ENCODE data around the gene NKAIN2.

Gene NKAIN2

GRCh38 chr6:123803504-123804013 lies at the start of gene NKAIN2:
Gene NKAIN2, plus strand, starts transcription at chr6:123803865.
- no peak for DNase-seq

DNA sequence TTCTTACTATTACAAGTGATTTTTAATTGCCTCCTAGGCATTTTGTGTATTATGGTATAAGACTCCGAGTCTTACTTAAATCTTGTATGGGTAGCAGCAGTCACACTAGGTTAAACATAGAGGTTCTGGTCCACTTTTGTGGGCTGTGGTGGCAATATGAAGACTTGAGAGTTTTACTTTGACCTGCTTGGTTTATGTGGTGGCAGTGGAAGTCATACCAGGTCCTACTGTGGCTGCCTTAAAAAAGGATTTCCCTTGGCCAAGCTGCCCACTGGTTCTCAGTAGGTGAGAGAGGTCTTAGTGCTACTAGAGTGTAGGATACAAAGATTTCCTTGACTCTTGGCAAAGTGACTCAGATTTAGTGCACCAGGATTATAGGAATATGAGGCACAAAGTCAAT lies 44.2 kb upstream of the NKAIN2 start:
- DNase-seq, result no peak

DNA sequence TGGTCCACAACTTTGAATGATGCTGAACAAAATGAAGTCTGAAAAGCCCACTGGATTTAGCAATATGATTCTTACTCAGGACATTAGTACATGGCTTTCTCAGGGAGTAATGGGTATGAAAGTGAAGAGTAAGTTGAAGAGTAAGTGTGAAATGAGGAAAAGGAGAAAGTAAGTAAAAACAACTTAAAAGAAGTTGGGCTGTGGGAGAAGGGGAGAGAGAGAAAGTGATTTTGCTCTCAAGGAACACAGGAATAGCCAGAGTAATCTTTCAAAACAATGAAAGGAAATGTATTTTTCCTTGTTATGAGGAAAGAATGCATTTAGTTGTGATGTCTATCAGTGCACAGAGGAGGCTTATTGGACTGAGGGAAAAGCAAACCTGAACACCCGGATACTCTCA lies 39.8 kb upstream of the NKAIN2 start:
- no peak for DNase-seq

DNA sequence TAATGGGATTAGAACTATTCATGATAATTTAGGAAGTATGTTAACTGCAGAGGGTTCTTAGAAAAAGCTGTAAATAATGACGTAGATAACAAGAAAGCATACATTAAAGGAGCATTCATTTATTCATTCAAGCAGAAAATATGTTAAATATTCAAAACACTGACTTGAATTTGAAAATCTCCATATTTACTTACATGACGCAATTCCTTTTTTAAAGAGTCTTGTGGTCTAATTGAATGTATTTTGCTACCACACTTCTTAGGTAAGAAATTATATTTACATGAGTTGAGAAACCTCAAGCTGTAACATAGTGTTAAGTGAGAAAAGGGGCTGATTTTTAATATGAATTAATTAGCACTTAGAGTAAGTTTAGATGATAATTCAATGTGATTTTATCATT lies 38.9 kb upstream of the NKAIN2 start:
- DNase-seq, result no peak

- no peak for DNase-seq
Observed at GRCh38 chr6:123768921-123769320, 34.7 kb upstream of the NKAIN2 start.

- no peak for DNase-seq
Observed at GRCh38 chr6:123769431-123769830, 34.2 kb upstream of the NKAIN2 start.

DNA sequence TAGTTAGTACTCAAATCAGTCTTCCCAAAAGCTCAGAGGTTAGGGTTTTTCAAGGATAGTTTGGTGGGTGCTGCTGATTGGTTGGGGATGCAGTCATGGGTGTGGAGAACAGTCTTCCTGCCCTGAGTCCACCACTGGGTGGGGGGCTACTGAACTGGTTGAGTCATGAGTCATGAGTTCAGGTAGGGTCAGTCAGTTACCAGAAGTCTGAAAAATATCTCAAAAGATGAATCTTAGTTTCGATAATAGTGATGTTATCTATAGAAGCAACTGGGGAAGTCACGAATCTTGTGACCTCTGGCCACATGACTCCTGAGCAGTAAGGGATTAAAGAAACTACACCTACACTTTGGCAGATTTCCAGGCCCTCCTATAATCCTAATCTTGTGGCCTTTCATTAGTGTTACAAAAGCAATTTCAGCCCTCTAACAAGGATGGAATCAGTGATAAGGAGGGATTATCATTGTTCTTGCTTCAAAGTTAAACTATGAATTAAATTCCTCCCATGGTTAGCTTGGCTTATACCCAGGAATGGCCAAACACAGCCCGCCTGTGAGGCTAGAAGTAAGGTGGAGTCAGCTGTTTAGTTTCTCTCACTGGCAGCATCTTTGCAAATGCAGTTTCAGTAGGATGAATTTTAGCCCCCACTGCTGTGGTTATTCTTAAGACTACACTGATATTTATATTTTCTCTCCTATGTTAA lies 33.3 kb upstream of the NKAIN2 start:
- no peak for DNase-seq

DNA sequence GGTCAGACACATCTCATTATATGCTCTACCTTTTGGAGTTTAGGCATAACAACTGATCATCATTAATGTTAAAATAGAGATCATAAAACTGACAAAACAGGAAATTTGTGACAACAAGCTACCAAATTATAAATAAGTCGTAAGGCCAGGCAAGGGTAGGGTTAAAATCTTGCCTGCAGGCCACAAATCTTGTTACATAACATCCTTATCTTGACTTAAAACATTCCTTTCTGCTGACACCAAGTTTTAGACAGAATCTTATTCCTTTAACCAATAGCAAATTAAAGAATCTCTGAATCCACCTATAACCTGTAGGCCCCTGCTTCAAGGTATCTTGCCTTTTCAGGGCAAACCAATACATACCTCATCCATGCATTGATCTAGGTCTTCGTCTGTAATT lies 32.5 kb upstream of the NKAIN2 start:
- DNase-seq, result no peak

GRCh38 chr6:123777563-123777962 lies 26.1 kb upstream of the NKAIN2 start:
- peak; percentile 72 for DNase-seq

DNA sequence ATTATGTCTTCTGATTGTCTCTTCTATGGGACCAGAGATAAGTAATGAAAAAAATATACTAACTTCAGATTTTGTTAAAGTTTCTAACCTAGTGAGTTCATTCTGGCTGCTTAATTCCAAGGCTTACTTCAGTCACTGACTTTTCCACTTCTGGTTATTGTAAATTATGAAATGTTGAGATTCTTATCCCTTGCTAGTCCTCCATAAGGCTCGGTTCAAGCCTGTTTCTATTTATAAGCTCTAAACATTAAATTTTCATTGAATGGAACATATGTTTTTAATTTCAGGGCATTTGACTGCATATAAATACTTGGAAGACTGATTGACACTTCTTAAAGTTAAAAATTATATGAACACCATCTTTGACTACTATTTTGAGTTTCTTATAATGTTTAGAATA lies 23.6 kb upstream of the NKAIN2 start:
- DNase-seq, result no peak

DNA sequence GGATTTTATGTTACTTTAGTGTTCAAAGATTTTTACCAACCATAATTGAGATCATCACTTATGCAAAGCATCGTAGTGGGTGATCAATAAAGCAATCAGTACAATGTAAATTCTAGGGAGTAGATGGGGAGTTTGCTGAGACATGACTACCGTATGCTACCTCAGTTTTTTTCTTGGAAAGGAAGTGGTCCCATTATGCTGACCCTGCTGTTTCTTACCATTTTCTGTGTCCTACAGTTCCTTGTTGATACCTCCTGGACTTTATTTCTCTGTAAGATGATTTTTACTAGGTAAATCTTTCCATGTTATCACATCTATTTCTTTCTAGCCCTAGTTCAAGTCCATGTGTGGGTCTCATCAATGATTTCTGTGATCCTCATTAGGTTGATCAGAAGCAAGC lies 19.3 kb upstream of the NKAIN2 start:
- DNase-seq, result no peak

- no peak for DNase-seq
Observed at GRCh38 chr6:123785039-123785438, 18.6 kb upstream of the NKAIN2 start.

DNA sequence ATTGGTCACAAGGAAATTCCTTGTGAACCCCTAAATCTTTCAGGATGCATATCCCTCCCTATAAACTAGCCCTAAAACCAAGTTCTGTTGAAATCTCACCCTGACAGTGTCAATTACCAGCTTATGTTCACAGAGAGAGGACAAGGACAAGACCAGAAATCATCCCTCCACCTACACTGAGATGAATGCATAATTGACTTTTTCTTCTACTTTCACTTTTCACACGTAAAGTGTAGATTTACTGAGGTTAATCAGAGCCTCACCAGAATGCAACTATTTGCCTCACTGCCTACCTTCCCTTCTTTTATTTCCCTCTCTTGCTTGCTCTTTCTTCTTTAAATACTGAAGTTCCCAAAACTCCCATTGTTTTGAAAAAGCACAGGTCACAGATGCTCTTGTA lies 15.3 kb upstream of the NKAIN2 start:
- no peak for DNase-seq

GRCh38 chr6:123794190-123794589 lies 9.5 kb upstream of the NKAIN2 start:
- no peak for DNase-seq

- no peak for DNase-seq
Observed at GRCh38 chr6:123794799-123795198, 8.9 kb upstream of the NKAIN2 start.

DNA sequence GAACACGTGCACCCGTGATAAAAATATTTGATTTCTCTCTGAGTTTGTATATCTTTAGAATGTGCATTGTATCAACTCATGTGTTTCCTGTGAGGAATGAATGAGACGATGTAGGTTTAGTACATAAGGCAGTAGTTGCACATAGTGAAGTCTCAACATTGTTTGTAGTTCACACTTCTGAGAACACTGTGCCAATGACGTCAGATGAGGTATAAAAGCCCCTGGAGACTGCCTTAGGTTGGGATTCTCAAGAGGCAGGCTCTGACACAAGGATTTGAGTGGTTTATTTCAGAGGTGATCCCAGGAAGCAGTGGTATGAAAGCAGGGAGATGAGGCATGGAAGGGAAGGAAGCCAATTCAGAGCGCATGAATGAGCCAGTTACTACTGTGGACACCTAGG lies 2.6 kb upstream of the NKAIN2 start:
- DNase-seq, result no peak

DNA sequence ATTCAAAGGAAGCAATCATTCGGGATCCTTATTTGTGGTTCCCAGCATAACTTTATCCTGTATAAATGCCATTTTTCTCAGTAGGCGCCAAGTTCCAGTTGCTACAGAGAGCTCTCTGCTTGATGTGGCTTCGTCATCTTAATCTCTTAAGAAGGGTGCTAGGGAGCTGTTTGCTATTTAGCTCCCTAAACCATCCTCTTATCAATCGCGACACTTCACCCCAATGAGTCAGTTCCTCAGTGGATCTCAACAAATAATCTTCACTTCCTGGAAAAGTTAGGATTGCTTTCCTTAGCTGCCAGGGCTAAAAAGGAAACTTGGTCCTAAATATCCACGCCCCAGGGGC lies 1.3 kb upstream of the NKAIN2 start:
- DNase-seq, result no peak

- peak; percentile 94 for DNase-seq
Observed at GRCh38 chr6:123802697-123803503, 765 bp upstream of the NKAIN2 start.

DNA sequence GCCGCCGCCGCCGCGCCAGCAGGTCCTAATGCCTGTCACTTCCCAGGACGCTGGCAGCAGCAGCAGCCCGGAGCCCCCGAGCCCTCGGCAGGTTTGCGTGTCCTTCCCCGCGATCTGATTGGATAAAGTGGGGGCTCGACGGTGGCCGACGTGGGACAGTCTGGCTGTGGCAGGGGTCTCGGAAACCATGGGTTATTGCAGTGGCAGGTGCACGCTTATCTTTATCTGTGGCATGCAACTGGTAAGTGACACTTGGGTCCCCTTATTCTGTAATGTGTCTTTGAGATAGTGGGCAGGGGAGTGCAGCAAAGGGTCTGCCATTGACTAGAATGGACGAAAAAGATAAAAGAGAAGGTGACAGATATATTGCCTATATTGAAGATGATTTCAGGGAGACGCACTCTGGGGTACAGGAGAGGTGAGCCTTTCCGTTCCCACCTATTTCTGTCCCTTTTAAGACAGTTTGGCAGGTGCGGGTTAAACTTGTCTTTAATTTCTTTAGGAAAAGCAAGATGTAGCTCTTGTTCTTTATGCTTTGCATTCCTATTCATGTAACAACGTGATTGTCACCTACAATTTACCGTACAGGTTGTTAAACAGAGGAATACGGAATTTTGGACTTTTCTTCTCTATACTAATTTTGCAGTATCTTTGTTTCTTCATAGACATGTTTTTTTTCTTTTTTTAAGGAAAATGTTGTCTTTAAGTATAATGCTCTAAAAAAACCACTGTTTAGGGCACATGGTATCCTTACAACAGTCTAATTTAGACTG lies 535 bp downstream of the NKAIN2 start:
- DNase-seq, result peak; percentile 88

- peak; percentile 16 for DNase-seq
Observed at GRCh38 chr6:123804787-123805540, 1.3 kb downstream of the NKAIN2 start.

DNA sequence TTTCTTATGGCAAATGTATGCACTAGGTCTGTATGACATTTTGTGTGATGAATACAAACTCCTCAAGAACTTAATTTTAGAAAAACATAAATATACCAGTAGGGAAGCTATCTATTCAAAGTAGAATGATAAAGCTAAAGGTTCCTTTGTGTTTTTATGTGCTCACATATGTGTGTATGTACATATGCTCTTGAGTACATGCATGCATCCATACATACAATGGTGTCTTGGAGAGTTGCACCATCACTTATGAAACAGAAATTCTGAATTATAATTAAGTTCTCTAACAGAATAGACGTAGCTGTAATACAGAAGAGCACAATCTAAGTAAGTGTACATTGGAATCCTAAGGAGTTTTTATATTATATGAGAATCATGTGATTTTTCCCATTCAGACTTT lies 2.3 kb downstream of the NKAIN2 start:
- DNase-seq, result peak; percentile 12

- no peak for DNase-seq
Observed at GRCh38 chr6:123806561-123806960, 2.9 kb downstream of the NKAIN2 start.

DNA sequence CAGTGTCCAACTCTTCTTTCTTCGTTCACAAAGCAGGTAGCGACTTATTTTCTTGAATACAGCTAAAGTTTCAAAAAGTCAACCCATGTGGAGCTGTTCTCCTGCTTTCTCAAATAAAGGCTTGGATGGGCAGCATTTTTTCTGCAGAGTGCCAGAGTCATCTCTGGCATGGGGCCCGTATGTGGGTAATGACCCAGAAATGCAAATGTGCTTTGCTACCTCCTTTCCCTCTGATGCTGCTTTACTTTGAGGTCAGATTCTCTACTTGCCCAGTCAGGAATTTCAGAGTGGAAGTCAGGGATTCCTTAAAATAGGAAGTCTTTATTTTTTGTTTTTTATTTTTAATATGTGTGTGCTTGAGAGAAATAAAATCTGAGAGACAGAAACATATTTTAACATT lies 4.9 kb downstream of the NKAIN2 start:
- DNase-seq, result peak; percentile 54
